HCT116 (cell line): ENCODE data around the gene FAM181B. TPM values are rescaled to one million over a fixed set of nuclear protein-coding genes. Genes with fewer than 3 reads are reported as not detected.

Experiments used
- ATAC-seq: fragments of 200-7000 bp; cut with Tn5 transposase; 2 replicates; pipeline ENCODE4 v1.9.1; 2020; ENCODE audit warnings: mild to moderate bottlenecking, moderate library complexity
- BruUV-seq: library from RNA; stranded (reverse); fragments of 400-500 nt; replicated peaks from 2 replicates; lab custom pipeline; 2021; lab: Mats Ljungman, UMichigan
- CTCF ChIA-PET: fragments of 300-600 bp; sonication (Branson Sonifier 250); formaldehyde crosslinking; loops from one replicate; lab custom pipeline; 2021; ENCODE audit warnings: antibody characterized with exemption; lab: Charles Lee
- POLR2A ChIA-PET: fragments of 300-600, 350-600 bp; sonication (Branson Sonifier 250); formaldehyde crosslinking; loops from one replicate; lab custom pipeline; 2021; ENCODE audit warnings: antibody characterized with exemption; lab: Charles Lee
- RAD21 ChIA-PET, 2 experiments: fragments of 300-600 bp; sonication (Branson Sonifier 250); formaldehyde crosslinking; loops; one replicate each; lab custom pipeline; 2023; ENCODE audit warnings: low total read pairs in 2 of 2; ENCODE audit not compliant: uncharacterized antibody in 2 of 2, unreplicated experiment in 2 of 2, low non-redundant PET in 1 of 2; lab: Charles Lee
- DNase-seq: peaks from one replicate; pipeline ENCODE4 v3.0.0-alpha.2; 2010; ENCODE audit warnings: low read depth, low spot score
- H2AFZ ChIP-seq: fragments of 200-600 bp; shearing (Covaris generic), sonication (generic); 2 replicates; pipeline ENCODE4 v1.6.1; 2017; ENCODE audit warnings: low read depth, mixed run types, mixed read lengths, antibody characterized with exemption, low read length; ENCODE audit not compliant: poor library complexity, severe bottlenecking
- H3K27ac ChIP-seq: 2 replicates; pipeline ENCODE4 v1.5.1; 2012; ENCODE audit warnings: low read depth, low read length
- H3K27me3 ChIP-seq: fragments of 200-600 bp; sonication (generic); 2 replicates; pipeline ENCODE4 v1.6.1; 2016; ENCODE audit warnings: mixed run types, low read length, mixed read lengths; ENCODE audit not compliant: insufficient read depth
- H3K36me3 ChIP-seq, 2 experiments: fragments of 200-500 bp in 1 of 2; fragments of 200-600 bp in 1 of 2; sonication (Bioruptor generic) in 1 of 2; sonication (generic) in 1 of 2; 2 replicates each; pipeline versions ENCODE4 v1.5.1 to v1.6.1; 2014 to 2016; ENCODE audit warnings: low read length in 2 of 2, inconsistent platforms in 1 of 2, mixed read lengths in 1 of 2, mixed run types in 1 of 2; ENCODE audit not compliant: insufficient read depth in 2 of 2, control insufficient read depth in 1 of 2
- H3K4me1 ChIP-seq, 2 experiments: fragments of 200-600 bp in 1 of 2; sonication (generic) in 1 of 2; 2 replicates each; pipeline versions ENCODE4 v1.5.1 to v1.6.1; 2012 to 2017; ENCODE audit warnings: low read length in 2 of 2, inconsistent platforms in 1 of 2, mild to moderate bottlenecking in 1 of 2, mixed read lengths in 1 of 2, mixed run types in 1 of 2, moderate library complexity in 1 of 2; ENCODE audit not compliant: insufficient read depth in 2 of 2, control insufficient read depth in 1 of 2
- H3K4me2 ChIP-seq: fragments of 200-600 bp; sonication (generic); 2 replicates; pipeline ENCODE4 v1.6.1; 2017; ENCODE audit warnings: mixed run types, low read length, mixed read lengths
- H3K4me3 ChIP-seq, 2 experiments: fragments of 200-600 bp in 1 of 2; sonication (generic) in 1 of 2; replicated peaks in 1 of 2; 2 replicates each; pipeline ENCODE4 v1.5.1; 2011 to 2016; ENCODE audit warnings: low read length in 2 of 2, control low read depth in 1 of 2, low read depth in 1 of 2, mild to moderate bottlenecking in 1 of 2, mixed read lengths in 1 of 2, mixed run types in 1 of 2
- H3K79me2 ChIP-seq: fragments of 200-600 bp; sonication (generic); 2 replicates; pipeline ENCODE4 v1.6.1; 2017; ENCODE audit warnings: mild to moderate bottlenecking, mixed run types, low read length, moderate library complexity, mixed read lengths; ENCODE audit not compliant: insufficient read depth
- H3K9ac ChIP-seq: fragments of 200-600 bp; sonication (generic); 2 replicates; pipeline ENCODE4 v1.6.1; 2016; ENCODE audit warnings: low read length, mixed read lengths
- H3K9me2 ChIP-seq: fragments of 200-600 bp; sonication (generic), shearing (Covaris generic); 2 replicates; pipeline ENCODE4 v1.6.1; 2017; ENCODE audit warnings: mixed run types, mild to moderate bottlenecking, moderate library complexity; ENCODE audit not compliant: insufficient read depth
- H3K9me3 ChIP-seq, 2 experiments: fragments of 200-500 bp in 1 of 2; fragments of 200-600 bp in 1 of 2; sonication (Bioruptor generic) in 1 of 2; sonication (generic) in 1 of 2; 2 replicates each; pipeline ENCODE4 v1.6.1; 2014 to 2017; ENCODE audit warnings: low read length in 2 of 2, mixed read lengths in 2 of 2, inconsistent platforms in 1 of 2, low read depth in 1 of 2, mild to moderate bottlenecking in 1 of 2, mixed run types in 1 of 2, moderate library complexity in 1 of 2; ENCODE audit not compliant: control insufficient read depth in 1 of 2, insufficient read depth in 1 of 2
- H4K20me1 ChIP-seq: fragments of 200-600 bp; sonication (generic), shearing (Covaris generic); 2 replicates; pipeline ENCODE4 v1.6.1; 2017; ENCODE audit warnings: mixed run types, mild to moderate bottlenecking, moderate library complexity; ENCODE audit not compliant: insufficient read depth
- JUND ChIP-seq: IDR thresholded peaks from 2 replicates; pipeline ENCODE4 v1.6.1; 2012
- RAD21 ChIP-seq: IDR thresholded peaks from 2 replicates; pipeline ENCODE4 v1.6.1; 2012; ENCODE audit warnings: low read depth, mild to moderate bottlenecking
- REST ChIP-seq: IDR thresholded peaks from 2 replicates; pipeline ENCODE4 v1.6.1; 2012; ENCODE audit warnings: low read depth
- ZFX ChIP-seq: fragments of 450-650 bp; IDR thresholded peaks from 2 replicates; pipeline ENCODE4 v1.6.1; 2017
- intact Hi-C: fragments of 100-400 bp; cut with micrococcal nuclease; formaldehyde crosslinking; loops from 2 replicates; pipeline ENCODE4 v1.10.0; 2022
- total RNA-seq: library from RNA; stranded (reverse); gene quantifications from one replicate; pipeline ENCODE4 v1.2.1, GENCODE V29; 2021; ENCODE audit not compliant: unreplicated experiment
- TF ChIP-seq, protein P1 (sequence below), 3 experiments: fragments of 200-600 bp in 1 of 3; sonication (generic) in 1 of 3; IDR thresholded peaks in 2 of 3; conservative IDR thresholded peaks in 1 of 3; 2 replicates each; pipeline ENCODE4 v1.5.1; 2012 to 2017; ENCODE audit warnings: low read depth in 2 of 3, low read length in 2 of 3, antibody characterized with exemption in 1 of 3, borderline replicate concordance in 1 of 3, control low read depth in 1 of 3, mild to moderate bottlenecking in 1 of 3, mixed read lengths in 1 of 3, mixed run types in 1 of 3, moderate library complexity in 1 of 3; ENCODE audit not compliant: insufficient read depth in 1 of 3
- TF ChIP-seq, protein P2 (sequence below): IDR thresholded peaks from 2 replicates; pipeline ENCODE4 v1.6.1; 2011; ENCODE audit warnings: mild to moderate bottlenecking, low read length, moderate library complexity; ENCODE audit not compliant: insufficient replicate concordance; ENCODE audit errors: extremely low read depth

FAM181B gene
- total RNA-seq, 1 experiment from 2014 or later = not detected

DNA sequence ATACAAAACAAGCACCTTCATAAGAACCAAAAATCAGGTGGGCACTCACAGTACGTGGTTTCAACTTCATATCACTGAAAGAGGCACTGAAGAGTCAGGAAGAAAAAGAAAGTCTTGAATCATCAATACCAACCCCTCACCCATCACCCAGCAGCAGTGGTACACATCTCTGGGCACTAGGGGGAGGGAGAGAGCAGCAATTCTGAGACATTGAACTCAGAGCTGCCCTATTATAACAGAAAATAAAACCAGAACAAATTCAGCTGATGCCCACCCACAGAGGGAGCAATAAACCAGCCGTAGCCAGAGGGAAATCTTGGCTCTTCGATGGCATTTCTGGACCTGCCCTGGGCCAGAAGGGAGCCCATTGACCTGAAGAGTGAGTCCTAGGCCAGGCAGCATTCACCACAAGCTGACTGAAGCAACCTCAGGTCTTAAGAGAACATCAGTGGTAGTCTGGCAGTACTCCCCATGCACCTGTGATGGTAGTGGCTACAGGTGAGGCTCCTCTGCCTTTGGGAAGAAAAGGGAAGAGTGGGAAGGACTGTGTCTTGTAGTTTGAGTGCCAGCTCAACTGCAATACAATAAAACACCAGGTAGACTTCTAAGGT is 42.2 kb upstream of the FAM181B start:
- Histone ChIP-seq H4K20me1 (no peaks in the 10 kb centered on the region), H2AFZ (peak overlapping the region; percentile 6), H3K27me3 (peaks cover 5% of the 10 kb centered on the region; the same call in 1 of the 2 replicates), H3K4me2 (peak overlapping the region; percentile 42), H3K9me2 (no peaks in the 10 kb centered on the region), H3K4me3 (peak overlapping the region in 1 of 2 experiments; percentile 2; a peak in 1 of 4 replicates), H3K27ac (no peak overlapping the region), H3K4me1 (no peaks in the 10 kb centered on the region), H3K9ac (no peak overlapping the region), H3K9me3 (no peaks in the 10 kb centered on the region), H3K36me3 (no peaks in the 10 kb centered on the region), H3K79me2 (no peaks in the 10 kb centered on the region)
- no TSS peak for BruUV-seq
- intact Hi-C loops = loop anchor here (2.0 to 5.0 kb wide), 2 partner anchors 89 to 1046 kb away; no protein-coding TSS in a partner anchor
- POLR2A ChIA-PET = no interaction called here
- ATAC-seq (peak; percentile 100), DNase-seq (peak; percentile 36)
- RAD21 ChIA-PET = interaction anchor here in 1 of 2 experiments (1.0 kb wide), 1 partner anchor 406 kb away, joined by 3 read pairs; no protein-coding TSS in a partner anchor
- TF ChIP-seq JUND = 0 out of 2 replicates have a peak, but pooled peaks have one; percentile 12
- TF ChIP-seq RAD21 = peak; percentile 65
- TF ChIP-seq, protein P1, sequence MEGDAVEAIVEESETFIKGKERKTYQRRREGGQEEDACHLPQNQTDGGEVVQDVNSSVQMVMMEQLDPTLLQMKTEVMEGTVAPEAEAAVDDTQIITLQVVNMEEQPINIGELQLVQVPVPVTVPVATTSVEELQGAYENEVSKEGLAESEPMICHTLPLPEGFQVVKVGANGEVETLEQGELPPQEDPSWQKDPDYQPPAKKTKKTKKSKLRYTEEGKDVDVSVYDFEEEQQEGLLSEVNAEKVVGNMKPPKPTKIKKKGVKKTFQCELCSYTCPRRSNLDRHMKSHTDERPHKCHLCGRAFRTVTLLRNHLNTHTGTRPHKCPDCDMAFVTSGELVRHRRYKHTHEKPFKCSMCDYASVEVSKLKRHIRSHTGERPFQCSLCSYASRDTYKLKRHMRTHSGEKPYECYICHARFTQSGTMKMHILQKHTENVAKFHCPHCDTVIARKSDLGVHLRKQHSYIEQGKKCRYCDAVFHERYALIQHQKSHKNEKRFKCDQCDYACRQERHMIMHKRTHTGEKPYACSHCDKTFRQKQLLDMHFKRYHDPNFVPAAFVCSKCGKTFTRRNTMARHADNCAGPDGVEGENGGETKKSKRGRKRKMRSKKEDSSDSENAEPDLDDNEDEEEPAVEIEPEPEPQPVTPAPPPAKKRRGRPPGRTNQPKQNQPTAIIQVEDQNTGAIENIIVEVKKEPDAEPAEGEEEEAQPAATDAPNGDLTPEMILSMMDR (IDR thresholded peaks at IDR 0.05 in 2 of 3, conservative IDR thresholded peaks at IDR 0.05 in 1 of 3; ENCODE audit: borderline replicate concordance in 1 of 3, insufficient read depth in 1 of 3, low read depth in 2 of 3, low read length in 2 of 3) = peak; percentile 71 to 95 (median 89); a peak in 5 of 6 replicates
- TF ChIP-seq, protein P2, sequence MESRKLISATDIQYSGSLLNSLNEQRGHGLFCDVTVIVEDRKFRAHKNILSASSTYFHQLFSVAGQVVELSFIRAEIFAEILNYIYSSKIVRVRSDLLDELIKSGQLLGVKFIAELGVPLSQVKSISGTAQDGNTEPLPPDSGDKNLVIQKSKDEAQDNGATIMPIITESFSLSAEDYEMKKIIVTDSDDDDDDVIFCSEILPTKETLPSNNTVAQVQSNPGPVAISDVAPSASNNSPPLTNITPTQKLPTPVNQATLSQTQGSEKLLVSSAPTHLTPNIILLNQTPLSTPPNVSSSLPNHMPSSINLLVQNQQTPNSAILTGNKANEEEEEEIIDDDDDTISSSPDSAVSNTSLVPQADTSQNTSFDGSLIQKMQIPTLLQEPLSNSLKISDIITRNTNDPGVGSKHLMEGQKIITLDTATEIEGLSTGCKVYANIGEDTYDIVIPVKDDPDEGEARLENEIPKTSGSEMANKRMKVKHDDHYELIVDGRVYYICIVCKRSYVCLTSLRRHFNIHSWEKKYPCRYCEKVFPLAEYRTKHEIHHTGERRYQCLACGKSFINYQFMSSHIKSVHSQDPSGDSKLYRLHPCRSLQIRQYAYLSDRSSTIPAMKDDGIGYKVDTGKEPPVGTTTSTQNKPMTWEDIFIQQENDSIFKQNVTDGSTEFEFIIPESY = no peak
- TF ChIP-seq ZFX = no peak
- no peak for TF ChIP-seq REST
- CTCF ChIA-PET = interaction anchor here (0.7 to 1.6 kb wide), 14 partner anchors 9 to 1077 kb away, joined by 3 to 12 read pairs (median 4); partner anchors contain the start of gene PRCP
